ENCODE data around the gene ACSBG1. TPM values are rescaled to one million over a fixed set of nuclear protein-coding genes. Genes with fewer than 3 reads are reported as not detected.

Gene ACSBG1
- total and polyA plus RNA-seq, 2 of the 8 experiments (the other 6 are each of a cell fraction or from before 2014, with no cell fraction given) = 5.4 to 7.1 TPM

DNA sequence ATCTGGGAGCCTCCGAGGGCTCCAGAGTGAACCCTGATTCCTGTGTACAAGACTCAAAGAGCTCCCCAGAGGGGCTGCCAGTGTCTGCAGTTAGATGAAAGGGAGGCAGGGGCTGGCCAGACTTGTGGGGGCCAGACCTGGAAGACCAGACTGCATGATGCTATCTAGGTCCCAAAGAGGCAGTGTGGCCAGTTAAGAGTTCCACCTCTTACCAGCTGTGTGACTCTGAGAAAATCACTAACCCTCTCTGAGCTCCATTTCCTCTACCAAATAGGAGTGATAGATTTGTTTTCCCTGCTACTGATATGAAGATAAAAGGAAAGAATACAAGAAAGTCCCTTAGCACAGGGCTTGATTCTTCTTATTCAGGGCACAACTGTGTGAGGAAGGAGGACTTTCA lies 29.0 kb downstream of the ACSBG1 start (continued):
- TF ChIP-seq RAD21 (IDR thresholded peaks at IDR 0.05 in 1 of 2, conservative IDR thresholded peaks at IDR 0.05 in 1 of 2; ENCODE audit: low read depth in 2 of 2, low read length in 2 of 2) = no peak
- no peak for TF ChIP-seq TCF12 (IDR thresholded peaks at IDR 0.05; ENCODE audit: low read depth, low read length)
- TF ChIP-seq SP1 (IDR thresholded peaks at IDR 0.05; ENCODE audit: low read depth, low read length) = no peak
- TF ChIP-seq RXRA (IDR thresholded peaks at IDR 0.05; ENCODE audit: insufficient read depth, low read depth, low read length) = no peak

Measured in H1 (cell line).